ELF-1 (cell line): ENCODE results near the gene IL1R2.
"Not testable (repeated sequence)": the region's sequence is repeated elsewhere in the genome, so short reads cannot be mapped to it uniquely, and the experiment has no call there.

Source experiments
- DNase-seq: peaks from one replicate; pipeline ENCODE4 v3.0.0-alpha.2; 2016; ENCODE audit warnings: low read depth, low spot score

The IL1R2 gene

DNA sequence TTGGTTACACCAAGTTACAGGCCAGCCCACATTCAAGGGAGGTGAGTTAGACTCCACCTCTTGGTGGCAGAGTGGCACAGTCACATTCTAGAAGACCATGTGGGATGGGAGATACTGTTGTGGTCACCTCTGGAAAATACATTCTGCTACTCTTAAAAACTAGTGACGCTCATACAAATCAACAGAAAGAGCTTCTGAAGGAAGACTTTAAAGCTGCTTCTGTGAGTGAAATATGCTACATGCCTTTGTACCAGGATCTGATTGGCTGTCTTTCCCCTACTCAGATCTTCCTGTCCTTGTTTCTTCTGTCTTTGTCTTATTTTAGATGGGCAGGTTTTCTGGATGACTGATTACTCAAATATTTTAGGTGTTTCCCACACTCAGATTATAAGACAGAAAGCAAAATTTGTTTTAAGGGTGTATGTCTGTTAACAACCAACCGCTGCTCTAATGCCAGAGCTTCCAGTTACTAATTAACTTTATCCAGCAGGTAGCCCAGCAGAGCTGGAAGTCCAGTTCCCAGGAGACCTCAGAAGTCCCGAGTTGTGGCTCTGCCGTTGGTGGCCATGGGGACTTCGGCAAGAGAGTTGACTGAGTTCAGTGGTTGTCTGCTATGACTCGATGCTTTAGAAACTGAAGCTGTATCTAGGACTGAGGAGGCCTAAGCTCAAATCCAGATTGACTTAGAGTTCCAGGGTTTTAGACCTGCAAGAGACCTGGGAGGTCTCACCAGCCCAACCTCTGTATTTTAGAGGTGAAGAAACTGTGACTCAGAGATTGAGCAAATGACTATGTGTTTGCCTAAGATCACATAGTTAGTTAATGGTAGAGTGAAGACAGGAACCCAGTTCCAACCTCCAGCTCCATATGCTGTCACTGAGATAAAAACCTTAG is 7.4 kb downstream of the IL1R2 start:
- DNase-seq = no peak

DNA sequence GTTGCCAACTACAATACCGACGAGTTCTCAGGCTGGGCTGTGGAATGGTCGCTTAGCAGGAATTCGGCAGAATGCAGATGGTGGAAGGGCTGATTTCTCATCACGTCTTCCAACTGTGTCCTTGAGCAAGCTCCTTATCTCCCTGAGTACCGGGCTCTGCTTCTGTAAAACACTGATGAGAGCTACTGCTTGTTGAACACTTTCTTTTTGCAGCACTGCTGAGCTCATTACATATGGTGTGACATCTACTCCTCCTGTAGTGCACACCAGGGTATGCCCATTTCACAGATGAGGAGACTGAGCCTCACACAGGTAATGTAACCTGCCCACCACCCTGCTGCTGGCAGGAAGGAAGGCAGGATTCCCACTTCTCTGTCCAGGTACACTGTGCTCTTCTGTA is 8.3 kb downstream of the IL1R2 start:
- no peak for DNase-seq

DNA sequence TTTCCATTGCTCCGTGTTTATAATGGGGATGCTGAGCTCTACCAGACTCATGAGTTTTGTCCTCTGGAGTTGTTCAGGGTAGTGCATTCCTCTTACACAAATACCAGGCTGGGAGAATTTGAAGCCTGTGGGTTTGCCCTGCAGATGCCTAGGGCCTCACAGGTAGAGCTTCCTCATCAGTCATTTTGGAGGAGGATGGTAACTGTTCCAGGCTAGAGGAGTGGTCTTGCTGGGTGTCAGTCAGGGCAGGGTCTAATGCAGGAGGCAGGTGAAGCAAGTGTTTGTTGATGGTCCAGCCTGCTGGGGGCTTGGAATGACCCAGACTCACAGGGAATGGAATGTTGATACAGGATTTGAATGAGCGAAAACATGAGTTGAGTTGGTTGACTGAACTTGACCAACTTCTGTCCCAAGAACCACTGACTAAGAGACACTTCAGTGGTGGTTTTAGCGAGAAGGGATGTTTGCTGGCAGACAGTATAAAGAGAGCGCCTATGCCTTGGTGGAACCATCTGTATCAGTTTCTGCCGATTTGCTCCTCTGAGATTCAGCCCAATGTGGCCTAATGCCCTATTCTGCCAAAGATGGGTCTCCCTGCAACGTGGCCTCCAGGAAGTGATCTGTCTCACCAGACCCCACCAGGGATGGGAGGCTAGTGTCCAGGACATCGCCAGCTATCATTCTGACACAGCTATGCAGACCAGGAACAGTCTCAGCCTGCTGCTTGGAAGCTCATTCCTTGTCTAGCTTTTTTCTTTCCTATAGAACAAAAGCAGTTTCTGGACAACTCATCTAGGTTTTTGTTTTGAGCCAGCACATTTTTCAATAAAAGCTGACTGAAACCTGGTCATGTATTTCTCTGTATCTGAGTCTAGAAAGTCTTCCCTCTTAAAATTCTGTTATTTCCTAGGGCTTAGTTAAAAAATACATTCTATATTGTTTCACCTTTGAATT is 9.3 kb downstream of the IL1R2 start:
- no peak for DNase-seq

DNA sequence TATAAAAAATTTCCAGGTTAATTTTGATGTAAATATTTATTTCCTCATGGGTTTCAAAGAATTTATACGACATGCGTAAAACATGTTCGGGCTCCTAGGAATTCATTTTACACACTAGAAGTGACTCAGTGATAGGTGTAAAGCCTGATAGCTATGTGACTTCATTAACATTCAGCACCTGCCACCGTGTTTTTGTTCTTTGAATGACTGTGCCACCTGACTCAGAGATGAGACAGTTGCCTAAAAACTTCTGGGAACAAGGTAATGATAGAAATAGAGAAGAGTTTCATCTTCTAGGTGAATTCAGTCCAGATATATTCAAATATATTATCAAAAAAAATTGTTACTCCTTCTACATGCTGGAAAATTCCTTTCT is 10.0 kb downstream of the IL1R2 start:
- DNase-seq = no peak

DNA sequence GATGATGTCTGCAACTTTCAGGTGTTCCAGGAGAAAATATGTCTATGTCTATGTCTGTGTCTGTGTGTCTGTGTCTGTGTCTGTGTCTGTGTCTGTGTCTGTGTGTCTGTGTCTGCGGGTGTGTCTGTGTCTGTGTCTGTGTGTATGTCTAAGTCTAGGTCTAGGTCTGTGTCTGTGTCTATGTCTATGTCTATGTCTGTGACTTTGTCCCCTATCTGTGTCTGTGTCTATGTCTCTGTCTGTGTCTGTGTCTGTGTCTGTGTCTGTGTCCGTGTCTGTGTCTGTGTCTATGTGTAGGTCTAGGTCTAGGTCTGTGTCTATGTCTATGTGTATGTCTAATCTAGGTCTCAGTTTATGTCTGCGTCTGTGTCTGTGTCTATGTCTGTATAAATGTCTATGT is 10.5 kb downstream of the IL1R2 start:
- DNase-seq = no peak

DNA sequence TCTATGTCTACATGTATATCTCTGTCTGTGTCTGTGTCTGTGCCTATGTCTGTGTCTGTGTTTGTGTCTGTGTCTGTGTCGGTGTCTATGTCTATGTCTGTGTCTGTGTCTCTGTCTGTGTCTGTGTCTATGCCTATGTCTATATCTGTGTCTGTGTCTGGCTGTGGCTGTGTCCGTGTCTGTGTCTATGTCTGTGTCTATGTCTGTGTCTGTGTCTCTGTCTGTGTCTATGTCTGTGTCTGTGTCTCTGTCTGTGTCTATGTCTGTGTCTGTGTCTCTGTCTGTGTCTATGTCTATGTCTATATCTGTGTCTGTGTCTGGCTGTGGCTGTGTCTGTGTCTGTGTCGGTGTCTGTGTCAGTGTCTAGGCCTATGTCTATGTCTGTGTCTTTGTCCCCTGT is 11.1 kb downstream of the IL1R2 start:
- not testable (repeated sequence) for DNase-seq

DNA sequence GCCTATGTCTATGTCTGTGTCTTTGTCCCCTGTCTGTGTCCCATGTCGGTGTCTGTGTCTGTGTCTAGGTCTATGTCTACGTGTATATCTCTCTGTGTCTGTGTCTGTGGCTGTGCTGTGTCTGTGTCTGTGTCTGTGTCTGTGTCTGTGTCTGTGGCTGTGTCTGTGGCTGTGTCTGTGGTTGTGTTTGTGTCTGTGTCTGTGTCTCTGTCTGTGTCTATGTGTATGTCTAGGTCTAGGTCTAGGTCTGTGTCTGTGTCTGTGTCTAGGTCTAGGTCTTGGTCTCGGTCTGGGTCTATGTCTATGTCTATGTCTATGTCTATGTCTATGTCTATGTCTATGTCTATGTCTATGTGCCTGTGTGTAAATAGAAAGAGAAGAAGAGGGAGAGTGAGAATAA is 11.9 kb downstream of the IL1R2 start:
- DNase-seq = no peak

DNA sequence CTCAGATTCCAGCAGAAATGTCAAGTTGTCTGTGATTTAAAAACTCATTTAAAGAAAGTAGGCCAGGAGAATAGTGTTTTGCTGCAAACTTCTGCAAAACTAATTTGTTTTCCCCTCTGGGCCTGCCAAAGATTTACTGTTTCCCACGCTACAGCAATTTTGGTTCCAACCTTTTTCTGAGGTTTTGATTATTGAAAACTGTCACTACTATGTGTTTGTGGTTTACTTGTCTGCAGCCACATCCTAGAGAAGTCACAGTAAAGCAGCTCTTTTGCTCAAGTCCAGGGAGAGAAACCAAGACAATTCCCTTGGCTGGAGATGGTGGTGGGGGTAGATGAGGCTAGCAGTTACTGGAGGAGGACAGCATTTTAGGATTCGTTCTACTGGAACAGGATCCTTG is 12.8 kb downstream of the IL1R2 start:
- no peak for DNase-seq

DNA sequence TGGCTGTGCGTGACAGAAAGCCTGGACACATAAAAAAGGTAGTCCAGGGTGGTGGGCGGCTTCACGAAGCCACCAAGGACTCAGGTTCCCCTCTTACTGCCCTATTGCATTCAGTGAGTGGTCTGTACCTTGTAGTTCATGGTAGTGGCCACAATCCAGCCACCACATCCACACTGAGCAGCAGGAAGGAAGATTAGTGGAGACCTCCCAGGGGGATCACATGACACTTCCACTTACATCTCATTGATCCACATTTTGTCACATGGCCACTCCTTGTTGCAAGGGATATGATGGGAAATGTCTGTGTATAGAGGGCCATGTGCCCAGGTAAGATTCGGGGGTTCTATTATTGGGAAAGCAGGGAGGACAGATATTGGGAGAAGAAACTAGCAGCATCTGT is 13.7 kb downstream of the IL1R2 start:
- DNase-seq = no peak

DNA sequence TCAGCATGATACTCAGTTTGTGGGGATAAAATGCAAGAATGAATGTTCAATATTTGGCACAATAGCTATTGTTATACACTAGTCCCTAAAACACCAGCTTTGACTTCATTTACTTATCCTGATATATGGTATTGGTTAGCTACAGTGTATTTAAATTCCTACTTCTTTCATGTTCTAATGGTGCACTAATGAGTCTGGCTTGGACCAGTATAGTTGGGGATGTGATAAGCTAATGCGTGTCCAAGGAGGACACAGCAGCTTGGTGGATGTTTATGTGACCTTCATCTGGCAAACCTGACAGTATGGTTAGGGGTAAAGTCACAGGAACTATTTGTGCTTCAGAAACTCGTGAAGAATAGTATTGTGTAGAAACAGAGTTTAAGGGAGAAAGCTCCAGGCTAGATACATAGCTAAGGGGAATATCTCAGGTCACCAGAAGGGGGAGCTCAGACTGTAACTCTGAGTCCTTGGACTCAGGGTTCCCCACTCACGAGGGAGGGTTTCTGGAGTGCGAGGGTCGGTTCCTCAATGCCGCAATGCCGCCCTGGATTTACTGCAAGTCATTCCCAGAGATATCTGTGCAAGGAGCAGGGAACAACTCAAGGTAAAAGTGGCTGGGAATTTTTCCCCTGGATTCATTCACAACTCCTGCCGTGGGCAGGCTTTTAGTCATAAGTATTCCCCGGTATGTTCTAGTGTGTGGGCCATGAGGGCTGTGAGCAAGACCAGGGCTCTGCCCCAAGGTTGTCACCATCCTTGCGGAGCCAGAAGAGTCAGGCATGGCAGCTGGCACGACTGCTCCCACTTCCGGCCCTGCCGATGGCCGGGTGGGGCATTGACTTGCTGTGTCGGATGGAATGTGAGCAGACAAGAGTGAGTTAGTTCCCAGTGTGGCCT is 14.5 kb downstream of the IL1R2 start:
- peak; percentile 47 for DNase-seq

DNA sequence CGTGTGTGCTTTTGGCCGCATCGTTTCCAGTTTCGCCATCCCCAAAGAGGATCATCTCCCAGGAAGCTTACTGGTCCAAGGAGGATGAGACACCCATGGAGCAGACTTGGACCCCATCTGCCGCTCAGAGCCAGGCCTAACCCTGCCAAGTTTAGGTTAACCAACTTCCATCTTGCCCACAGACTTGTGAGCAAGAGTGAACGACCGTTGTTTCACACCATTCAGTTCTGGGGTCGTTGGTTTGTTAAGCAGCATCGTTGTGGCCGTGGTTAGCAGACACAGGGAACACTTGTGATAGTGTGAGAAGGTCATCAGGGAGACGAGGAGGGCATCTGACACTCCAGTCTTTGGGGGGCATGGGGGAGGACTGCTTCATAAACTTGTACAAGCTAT is 15.1 kb downstream of the IL1R2 start:
- no peak for DNase-seq

DNA sequence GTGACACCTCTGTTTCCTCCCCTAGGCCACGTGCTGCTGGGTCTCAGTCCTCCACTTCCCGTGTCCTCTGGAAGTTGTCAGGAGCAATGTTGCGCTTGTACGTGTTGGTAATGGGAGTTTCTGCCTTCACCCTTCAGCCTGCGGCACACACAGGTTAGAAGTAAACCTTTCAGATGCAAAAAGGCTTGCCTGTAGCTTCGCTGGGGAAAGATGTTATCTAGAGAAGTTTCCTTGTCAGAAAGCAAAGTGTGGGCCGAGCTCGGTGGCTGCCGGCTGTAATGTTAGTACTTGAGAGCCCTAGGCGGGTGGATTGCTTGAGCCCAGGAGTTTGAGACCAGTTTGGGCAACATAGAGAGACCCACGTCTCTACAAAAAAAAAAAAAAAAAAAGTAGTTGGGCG is 16.7 kb downstream of the IL1R2 start:
- peak; percentile 89 for DNase-seq

DNA sequence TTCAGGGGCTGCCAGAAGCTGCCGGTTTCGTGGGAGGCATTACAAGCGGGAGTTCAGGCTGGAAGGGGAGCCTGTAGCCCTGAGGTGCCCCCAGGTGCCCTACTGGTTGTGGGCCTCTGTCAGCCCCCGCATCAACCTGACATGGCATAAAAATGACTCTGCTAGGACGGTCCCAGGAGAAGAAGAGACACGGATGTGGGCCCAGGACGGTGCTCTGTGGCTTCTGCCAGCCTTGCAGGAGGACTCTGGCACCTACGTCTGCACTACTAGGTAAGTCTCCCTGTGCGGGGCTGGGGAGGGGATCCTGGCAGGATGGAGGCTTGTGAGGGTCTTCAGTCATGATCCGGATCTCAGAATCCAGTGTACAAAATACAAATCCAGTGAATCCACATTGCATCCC is 17.8 kb downstream of the IL1R2 start:
- no peak for DNase-seq

DNA sequence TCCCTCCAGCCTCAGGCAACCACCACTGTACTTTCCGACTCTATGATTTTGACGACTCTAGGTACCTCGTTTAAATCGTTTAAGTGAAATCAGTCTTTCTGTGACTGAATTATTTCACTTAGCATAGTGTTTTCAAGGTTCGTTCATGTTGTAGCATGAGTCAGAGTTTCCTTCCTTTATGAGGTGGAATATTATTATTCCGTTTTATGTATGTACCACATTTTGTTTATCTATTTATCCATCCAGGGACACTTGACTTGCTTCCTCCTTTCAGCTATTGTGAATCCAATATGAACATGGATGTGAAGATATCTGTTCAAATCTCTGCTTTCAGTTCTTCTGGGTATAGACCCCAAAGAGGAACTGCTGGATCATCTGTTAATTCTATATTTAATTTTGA is 19.1 kb downstream of the IL1R2 start:
- no peak for DNase-seq

DNA sequence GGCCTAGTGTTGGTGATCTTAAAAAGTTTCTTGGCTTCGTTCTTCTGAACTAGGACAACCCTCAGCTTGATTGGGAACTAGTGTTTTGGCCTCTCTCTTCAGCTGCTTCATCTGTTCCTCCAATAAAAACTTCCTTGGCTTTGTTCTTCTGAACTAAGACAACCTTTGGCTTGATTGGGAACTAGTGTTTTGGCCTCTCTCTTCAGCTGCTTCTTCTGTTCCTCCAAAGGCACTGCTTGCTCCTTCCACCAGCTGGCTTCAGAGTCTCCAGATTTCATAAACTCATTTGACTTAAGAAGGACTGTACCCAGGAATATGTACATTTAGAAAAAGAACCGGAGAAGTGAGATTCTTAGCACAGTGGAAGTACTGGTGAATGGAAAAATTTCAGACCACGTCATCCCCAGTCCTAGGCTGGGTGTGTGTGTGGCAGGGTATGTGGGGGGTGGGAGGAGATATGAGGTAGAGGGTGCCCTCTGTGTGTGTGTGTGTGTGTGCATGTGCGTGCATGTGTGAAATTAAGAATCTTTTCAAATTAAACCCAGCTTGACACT is 20.4 kb downstream of the IL1R2 start:
- DNase-seq = no peak

DNA sequence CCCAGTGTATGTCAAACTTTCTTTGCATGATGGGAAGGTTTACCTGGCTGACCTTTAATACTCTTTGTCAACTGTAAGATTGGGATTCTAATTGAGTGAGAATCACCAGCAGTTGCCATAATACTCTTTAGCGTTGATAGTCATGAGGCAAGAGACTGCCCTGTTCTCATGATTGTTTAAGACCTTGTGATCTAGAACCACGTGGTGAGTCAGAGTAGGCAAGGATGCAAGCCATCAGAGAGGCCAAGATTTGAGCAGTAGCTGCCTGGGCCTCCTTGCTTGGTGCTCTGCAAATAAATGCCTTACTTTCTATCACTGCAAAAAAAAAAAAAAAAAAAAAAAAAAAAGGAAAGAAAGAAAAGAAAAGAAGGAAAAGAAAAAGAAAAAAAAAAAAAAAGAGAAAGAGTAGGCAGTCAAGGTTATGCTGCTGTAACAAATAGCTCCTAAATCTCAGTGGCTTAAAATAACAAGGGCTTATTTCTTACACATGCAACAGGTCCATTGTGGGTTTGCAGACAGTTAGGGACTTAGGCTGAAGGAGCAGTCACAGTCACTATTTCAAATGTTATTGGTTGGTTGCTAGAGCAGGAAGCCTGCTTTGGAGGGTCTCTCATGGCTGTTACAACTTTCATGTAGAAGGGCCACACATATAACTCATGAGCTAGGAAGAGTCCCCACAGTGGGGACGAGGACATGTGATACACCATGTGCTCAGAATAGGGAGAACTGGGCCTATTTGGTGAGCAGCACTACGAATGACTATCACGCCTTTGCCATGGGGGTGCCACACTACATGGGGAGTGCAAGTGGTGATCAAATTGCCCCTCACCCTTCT is 21.7 kb downstream of the IL1R2 start:
- DNase-seq = no peak

DNA sequence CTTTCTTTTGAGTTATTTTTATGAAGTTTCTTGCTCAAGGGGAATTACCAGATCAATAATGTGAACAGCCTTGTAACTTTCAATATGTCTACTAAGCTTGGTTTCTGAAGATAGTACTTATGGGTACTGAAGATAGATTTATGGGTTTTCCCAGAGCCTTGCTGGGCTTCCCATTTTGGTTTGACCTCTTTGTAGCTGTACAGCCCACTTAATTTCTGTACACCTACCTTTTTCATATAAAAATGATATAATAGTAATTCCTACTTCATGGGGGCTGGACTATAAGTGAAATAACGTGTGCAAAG is 22.2 kb downstream of the IL1R2 start:
- DNase-seq = no peak

DNA sequence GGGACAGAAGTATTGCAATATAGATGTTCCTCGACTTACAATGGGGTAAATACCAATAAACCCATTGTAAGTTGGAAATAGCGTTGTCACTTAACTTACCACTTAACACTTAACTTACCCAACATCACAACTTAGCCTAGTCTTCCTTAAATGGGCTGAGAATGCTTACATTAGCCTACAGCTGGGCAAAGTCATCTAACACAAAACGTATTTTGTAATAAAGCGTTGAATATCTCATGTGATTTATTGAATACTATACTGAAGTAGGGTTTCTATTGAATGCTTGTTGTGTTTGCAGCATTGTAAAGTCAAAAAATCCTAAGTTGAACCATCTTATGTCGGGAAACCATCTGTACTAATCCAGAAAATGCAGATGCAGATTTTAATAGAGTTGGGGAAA is 23.6 kb downstream of the IL1R2 start:
- DNase-seq = no peak

DNA sequence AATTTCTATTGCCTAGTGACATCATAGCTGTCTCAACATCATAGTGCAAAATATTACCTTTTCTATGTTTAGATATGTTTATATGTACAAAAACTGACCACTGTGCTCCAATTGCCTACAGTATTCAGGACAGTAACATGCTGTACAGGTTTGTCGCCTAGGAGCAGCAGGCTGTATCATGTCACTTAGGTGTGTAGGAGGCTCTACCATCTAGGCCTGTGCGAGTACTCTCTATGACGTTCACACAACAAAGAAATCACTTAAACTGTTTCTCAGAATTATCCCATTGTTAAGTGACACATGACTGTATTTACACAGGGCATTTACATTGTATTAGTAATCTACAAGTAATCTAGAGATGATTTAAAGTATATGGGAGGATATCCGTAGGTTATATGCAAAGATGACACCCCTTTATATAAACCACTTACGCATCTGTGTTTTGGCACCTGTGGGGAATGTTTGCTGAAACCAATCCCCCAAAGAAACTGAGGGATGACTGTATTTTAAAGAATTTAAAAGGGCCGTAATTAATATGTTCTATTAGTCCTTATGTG is 24.7 kb downstream of the IL1R2 start:
- DNase-seq = no peak

DNA sequence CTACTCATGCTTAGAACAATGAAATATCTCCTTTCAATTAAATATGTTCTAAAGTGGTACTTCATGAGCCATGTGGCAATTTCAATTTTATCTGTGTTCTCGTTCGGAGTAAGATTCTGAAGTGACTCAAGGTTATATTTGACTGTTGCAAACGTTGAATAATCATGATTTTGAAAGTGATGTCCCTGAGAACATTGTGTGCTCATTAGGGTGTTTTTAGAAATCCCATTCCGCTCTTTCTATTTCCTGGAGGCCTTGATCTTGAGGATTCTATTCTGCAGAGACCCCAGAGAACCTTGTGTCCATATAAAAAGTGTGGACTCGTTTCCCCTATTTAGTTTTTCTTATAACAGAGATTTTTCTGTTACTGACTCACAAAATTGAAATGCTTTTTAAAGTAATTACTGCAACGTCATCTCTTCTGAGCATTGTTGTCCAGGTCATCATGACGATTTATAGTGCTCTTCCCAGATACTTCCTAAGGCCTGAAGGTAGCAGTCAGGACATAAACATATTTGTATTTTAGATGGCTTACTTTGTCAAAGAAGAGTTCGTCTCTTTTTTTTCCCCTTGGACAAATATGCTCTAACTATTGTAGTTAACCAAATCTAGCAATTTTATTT is 27.2 kb downstream of the IL1R2 start:
- no peak for DNase-seq
